ENCODE data around the gene TRIM39. TPM values are rescaled to one million over a fixed set of nuclear protein-coding genes. Genes with fewer than 3 reads are reported as not detected.

The TRIM39 gene
- total and polyA plus RNA-seq, 2 of the 4 experiments (the other 2 are of a cell fraction), result 7.5 to 10.0 TPM

GRCh38 chr6:30282522-30282921, 44.2 kb upstream of the TRIM39 start:
- WGBS, 2 experiments (ENCODE audit: extremely low coverage in 2 of 2, insufficient read length in 1 of 2), result no CpG with 5 or more reads among the region's 2 CpGs
- Histone ChIP-seq H3K56ac (ENCODE audit: extremely low read depth, insufficient read depth, low read length) (no peak overlapping the region), H4K91ac (ENCODE audit: insufficient read depth, low read depth, low read length) (no peak overlapping the region), H3K4me1 (ENCODE audit: control insufficient read depth, insufficient read depth, low read length) (no peaks in the 10 kb centered on the region), H4K20me1 (ENCODE audit: insufficient read depth, low read length) (no peaks in the 10 kb centered on the region), H3K27ac (ENCODE audit: insufficient read depth, low read length) (no peak overlapping the region), H4K5ac (ENCODE audit: low read depth, low read length) (no peak overlapping the region), H3K4me2 (ENCODE audit: low read depth, low read length) (no peak overlapping the region), H3K36me3 (ENCODE audit: control insufficient read depth, insufficient read depth, low read length) (no peaks in the 10 kb centered on the region), H2BK120ac (ENCODE audit: low read depth, low read length) (no peak overlapping the region), H2BK15ac (ENCODE audit: low read depth, low read length) (no peak overlapping the region), H3K9me3 (ENCODE audit: control insufficient read depth, insufficient read depth, low read length) (peaks cover 34% of the 10 kb centered on the region), H3K23ac (ENCODE audit: low read depth, low read length) (no peak overlapping the region), H2AK5ac (ENCODE audit: low read depth, low read length) (no peak overlapping the region), H3K14ac (replicated peaks; ENCODE audit: low read depth, low read length) (no peak overlapping the region), H3K18ac (ENCODE audit: low read depth, low read length) (no peak overlapping the region), H2BK5ac (ENCODE audit: low read depth, low read length, poor library complexity, severe bottlenecking) (no peak overlapping the region), H3K79me1 (ENCODE audit: low read depth in 1 of 2, low read length in 2 of 2) (no peaks in the 10 kb centered on the region), H2AFZ (replicated peaks; ENCODE audit: low read length, poor library complexity) (no peak overlapping the region), H3K9ac (ENCODE audit: low read depth, low read length) (no peak overlapping the region), H4K8ac (ENCODE audit: low read depth in 2 of 2, low read length in 2 of 2) (no peak overlapping the region), H3K4me3 (ENCODE audit: insufficient read depth, low read depth, low read length) (no peak overlapping the region), H2AK9ac (replicated peaks; ENCODE audit: low read depth, low read length, poor library complexity) (no peak overlapping the region), H3K4ac (ENCODE audit: low read depth, low read length) (no peak overlapping the region), H3K9me1 (ENCODE audit: insufficient read depth, low read length) (no peaks in the 10 kb centered on the region), H3K27me3 (ENCODE audit: control insufficient read depth, insufficient read depth, low read length) (no peaks in the 10 kb centered on the region), H2BK20ac (ENCODE audit: low read depth, low read length) (no peak overlapping the region)
- no peak for DNase-seq
- in situ Hi-C loops (cut with MboI; ENCODE audit: low sequenced_read_pairs) (no loop called here), intact Hi-C loops (cut with micrococcal nuclease) (no loop called here), dilution Hi-C loops (cut with HindIII; ENCODE audit: low sequenced_read_pairs, unreplicated experiment) (no loop called here)
- POLR2A ChIA-PET (ENCODE audit: unreplicated experiment), result no interaction called here
- CTCF ChIA-PET, result interaction anchor here (0.7 kb wide), 1 partner anchor 149 kb away, joined by 3 read pairs; no protein-coding TSS in a partner anchor
- ATAC-seq (ENCODE audit: low read depth), result no peak
- no TSS peak for BruUV-seq (replicated peaks)
- no peak for TF ChIP-seq FOS (IDR thresholded peaks at IDR 0.05; ENCODE audit: low read depth, low read length)
- no peak for TF ChIP-seq MXI1 (IDR thresholded peaks at IDR 0.05; ENCODE audit: borderline replicate concordance, low read depth, low read length)
- TF ChIP-seq RCOR1 (IDR thresholded peaks at IDR 0.05; ENCODE audit: insufficient replicate concordance, low read length), result no peak
- no peak for TF ChIP-seq RAD21 (IDR thresholded peaks at IDR 0.05; ENCODE audit: low read length)
- TF ChIP-seq USF2 (IDR thresholded peaks at IDR 0.05; ENCODE audit: low read depth, low read length), result no peak
- no peak for TF ChIP-seq MAZ (IDR thresholded peaks at IDR 0.05; ENCODE audit: borderline replicate concordance, low read depth, low read length)
- TF ChIP-seq NFE2L2 (IDR thresholded peaks at IDR 0.05; ENCODE audit: low read depth, low read length), result no peak
- no peak for TF ChIP-seq BHLHE40 (IDR thresholded peaks at IDR 0.05; ENCODE audit: low read depth, low read length)
- TF ChIP-seq SMC3 (IDR thresholded peaks at IDR 0.05; ENCODE audit: low read depth, low read length), result no peak

Measured in IMR-90 (cell line).